Measurements from ENCODE around the gene FOXP1.

Gene FOXP1

DNA sequence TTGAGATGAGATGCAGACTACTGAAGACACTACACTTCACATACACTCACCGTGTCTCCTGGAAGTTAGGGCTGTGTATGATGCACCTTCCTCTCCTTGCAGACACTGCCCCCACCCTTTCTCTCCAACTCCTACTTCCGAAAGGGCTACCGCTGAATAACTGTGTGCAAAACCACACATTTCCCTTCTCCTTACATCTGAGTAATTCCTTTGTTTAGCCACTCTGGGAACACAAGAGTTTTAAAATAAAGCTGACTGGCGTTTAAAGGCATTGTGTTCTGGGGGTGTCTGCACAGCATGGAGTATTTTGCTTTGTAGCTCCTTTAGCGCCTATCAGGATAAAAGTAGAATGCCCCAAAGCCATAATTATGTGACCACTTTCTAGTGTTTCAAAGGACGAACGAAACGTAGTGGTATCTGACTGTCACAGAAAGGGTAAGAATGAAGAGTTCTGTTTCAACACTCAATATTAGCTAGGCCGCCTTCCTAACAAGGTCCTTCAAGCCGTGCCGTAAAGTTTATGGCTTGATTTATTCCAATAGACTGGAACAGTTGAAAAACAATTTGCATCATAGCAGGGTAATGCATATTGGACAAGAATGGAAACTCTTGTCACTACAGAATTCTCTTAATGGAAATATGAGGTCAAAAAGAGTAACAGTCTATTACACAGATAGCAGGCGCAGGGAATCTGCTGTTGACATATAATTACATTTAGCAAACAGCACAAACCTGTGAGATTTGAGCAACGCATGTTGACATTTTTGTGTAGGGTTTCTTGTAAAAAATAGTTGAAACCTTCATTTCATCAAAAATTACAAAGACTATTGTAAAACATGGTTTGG, 619.9 kb downstream of the FOXP1 start:
- TF ChIP-seq JUND (IDR thresholded peaks at IDR 0.05; ENCODE audit: low read depth), result no peak
- in situ Hi-C loops (cut with HindIII; ENCODE audit: low pct_unique_long_range_greater_than_20kb, low sequenced_read_pairs), result no loop called here
- no peak for DNase-seq (ENCODE audit: low read depth in 1 of 2, low spot score in 1 of 2)

DNA sequence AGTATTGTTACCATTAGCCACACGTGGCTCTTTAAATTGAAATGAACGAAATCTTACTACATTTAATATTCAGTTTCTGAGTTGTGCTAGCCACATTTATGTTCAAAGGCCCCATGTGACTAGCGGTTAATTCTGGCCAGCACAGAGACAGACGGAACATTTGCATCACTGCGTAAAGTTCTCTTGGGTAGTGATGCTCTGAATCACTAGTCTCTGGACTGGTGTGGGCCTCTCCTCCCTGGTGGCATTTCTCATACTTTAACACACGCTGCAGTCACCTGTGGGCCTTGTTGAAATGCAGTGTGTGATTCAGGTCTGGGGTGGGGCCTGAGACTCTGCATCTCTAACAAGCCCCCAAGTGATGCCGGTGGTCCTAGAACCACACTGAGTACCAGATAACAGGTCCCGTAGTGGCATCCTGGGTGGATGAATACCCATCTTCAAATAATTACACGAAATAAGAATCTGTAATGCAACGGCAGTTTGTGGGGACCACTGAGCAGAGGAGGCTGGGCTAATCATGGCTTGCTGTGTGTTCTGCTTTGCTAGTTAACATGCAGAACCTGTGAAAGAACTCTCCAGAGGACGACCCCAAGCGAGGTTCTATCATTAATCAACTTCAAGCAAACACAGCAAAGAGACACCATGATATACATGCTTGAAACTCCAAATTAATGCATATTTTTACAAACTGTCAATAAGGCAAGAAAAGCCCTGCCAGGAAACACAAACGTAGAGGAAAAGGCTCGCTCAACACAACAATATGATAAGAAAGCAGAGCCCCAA, 623.8 kb downstream of the FOXP1 start:
- no peak for TF ChIP-seq JUND (IDR thresholded peaks at IDR 0.05; ENCODE audit: low read depth)
- in situ Hi-C loops (cut with HindIII; ENCODE audit: low pct_unique_long_range_greater_than_20kb, low sequenced_read_pairs), result no loop called here
- no peak for DNase-seq (ENCODE audit: low read depth in 1 of 2, low spot score in 1 of 2)

DNA sequence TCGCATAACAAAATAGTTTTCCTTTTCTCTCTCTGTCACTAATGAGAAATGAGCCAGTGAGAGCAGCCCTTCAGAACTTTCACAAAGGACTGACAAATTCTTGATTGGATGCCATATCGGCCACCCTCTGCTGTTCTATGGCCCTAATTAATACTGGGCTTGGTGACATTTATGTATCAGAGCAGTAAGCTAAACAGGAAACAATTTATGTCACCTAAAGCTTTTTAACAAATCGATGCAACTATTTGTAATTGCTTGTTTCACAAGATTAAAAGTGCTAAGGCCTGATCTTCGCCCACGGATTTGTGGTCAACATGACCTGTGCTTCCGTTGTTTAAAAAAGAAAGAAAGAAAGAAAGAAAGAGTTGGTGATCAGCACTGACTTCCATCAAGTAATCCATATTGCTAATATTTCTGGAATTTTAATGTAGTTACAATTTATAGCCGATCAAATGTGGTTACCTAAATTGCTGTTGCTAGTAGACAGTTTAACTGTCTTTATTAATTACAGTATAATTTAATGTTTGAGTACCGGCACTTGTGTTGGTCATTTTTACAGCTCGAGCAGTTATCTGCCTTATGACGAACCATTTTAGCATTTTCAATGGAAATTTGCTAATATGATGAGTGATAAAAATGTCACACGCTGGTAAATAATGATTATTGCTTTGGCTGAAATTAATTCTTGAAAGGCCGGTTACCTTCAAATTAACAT, 631.3 kb downstream of the FOXP1 start:
- TF ChIP-seq JUND (IDR thresholded peaks at IDR 0.05; ENCODE audit: low read depth), result no peak
- DNase-seq (ENCODE audit: low read depth in 1 of 2, low spot score in 1 of 2), result no peak
- in situ Hi-C loops (cut with HindIII; ENCODE audit: low pct_unique_long_range_greater_than_20kb, low sequenced_read_pairs), result no loop called here

DNA sequence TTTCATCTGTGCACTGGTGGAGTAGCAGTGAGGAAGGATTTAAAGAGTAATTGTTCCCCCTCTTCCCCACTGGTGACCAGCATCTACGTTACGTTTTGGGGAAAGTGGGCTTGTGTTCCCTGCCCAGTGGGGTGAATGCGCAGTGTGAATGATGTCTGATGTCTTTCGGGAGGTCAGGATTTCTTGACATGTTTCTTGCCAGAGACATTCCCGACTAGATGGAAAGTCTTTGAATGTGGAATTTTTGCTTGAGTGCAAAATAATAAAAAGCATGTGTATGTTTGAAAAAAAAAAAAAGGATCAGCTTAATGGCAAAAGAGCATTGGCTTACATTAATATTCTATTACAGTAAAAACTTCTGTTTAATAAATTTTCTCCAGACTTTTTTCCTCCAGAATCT, 632.2 kb downstream of the FOXP1 start:
- no peak for DNase-seq (ENCODE audit: low read depth in 1 of 2, low spot score in 1 of 2)
- in situ Hi-C loops (cut with HindIII; ENCODE audit: low pct_unique_long_range_greater_than_20kb, low sequenced_read_pairs), result no loop called here
- TF ChIP-seq JUND (IDR thresholded peaks at IDR 0.05; ENCODE audit: low read depth), result no peak

DNA sequence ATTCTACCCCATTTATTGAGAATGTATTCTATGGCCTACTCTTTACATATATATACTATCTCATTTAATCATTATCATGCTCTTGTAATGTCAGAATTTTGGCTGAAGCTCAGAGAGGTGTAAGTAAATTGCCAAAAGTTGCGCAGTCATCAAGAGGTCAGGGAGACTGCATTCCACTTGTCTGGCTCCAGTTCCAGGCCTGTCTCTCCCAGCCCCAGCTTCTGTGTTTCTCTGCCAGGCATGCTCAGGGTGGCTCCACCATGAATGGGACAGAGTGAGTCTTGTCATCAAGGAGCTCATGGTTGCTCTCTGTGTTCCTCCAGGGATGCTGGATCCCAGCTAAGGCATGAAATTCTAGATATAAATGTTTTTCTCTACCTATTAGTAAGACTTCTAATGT, 635.9 kb downstream of the FOXP1 start:
- in situ Hi-C loops (cut with HindIII; ENCODE audit: low pct_unique_long_range_greater_than_20kb, low sequenced_read_pairs), result no loop called here
- DNase-seq (ENCODE audit: low read depth in 1 of 2, low spot score in 1 of 2), result no peak
- TF ChIP-seq JUND (IDR thresholded peaks at IDR 0.05; ENCODE audit: low read depth), result no peak

DNA sequence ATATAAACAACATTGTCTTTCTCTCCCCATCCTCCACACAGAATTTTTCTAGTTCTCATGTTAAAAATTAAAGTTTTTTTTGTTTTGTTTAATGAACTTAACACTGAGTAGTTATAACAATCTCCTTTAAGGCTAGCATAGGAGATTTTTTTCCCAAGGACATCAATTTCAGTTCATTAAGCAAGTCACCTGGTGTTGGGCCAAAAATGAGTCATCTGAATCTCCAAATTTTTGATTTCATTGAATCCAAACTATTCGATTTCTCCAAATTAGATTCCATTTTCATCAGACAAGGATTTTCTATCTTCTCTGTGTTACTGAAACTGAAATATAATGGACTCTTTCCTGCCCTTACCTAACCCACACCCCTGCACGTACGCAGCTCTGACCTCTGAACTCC, 639.6 kb downstream of the FOXP1 start:
- no peak for TF ChIP-seq JUND (IDR thresholded peaks at IDR 0.05; ENCODE audit: low read depth)
- in situ Hi-C loops (cut with HindIII; ENCODE audit: low pct_unique_long_range_greater_than_20kb, low sequenced_read_pairs), result no loop called here
- no peak for DNase-seq (ENCODE audit: low read depth in 1 of 2, low spot score in 1 of 2)

DNA sequence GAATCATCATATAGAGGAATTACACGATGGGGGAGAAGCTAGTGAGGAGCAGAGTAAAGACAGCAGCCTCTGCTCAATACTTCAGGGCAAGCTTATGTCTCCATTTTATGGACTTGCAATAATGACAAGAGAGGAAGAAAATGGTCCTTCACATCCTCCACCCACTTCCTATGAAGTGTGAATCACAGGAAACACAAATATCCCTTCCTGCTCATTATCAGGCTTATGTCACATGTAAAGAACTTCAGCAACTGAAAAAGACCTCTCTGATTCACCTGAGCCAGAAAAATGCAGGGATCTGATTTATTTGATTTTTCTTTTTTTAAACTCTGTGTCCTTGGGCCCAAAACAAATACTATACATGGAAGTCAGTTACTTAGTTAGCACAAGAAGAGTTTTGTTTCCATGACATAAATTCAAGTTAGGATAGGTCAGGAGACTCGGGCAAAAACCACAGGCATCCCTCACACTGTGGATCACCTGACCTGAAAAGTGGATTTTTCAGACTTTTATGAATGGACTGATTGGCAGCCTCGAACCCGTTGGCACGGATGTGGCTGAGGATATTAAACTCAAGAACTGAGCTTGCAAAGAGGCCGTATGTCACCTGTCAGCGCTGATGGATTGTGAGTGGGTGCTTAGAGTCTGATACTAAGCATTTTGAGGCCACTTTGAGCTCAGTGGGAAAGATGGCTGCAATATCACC, 650.3 kb downstream of the FOXP1 start:
- in situ Hi-C loops (cut with HindIII; ENCODE audit: low pct_unique_long_range_greater_than_20kb, low sequenced_read_pairs), result no loop called here
- no peak for TF ChIP-seq JUND (IDR thresholded peaks at IDR 0.05; ENCODE audit: low read depth)
- no peak for DNase-seq (ENCODE audit: low read depth in 1 of 2, low spot score in 1 of 2)

DNA sequence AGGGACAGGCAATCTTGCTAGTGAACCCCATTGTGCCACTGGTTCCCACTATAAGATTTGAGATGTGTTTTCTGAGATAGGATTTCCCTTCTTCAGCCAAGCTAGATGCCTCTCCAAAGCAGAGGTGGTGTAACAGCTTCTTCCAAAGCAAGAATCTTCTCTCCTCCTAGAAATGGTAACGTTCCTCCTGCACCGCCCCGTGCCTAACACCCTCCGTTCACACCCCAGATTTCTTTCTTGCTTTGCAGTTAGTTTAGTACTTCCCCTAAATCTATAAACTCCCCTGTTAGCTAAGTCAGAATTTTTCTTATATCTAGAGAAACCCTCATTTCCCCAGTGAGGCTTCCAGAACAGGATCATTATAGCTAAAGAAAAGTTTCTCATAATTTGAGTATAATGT, 653.5 kb downstream of the FOXP1 start:
- no peak for TF ChIP-seq JUND (IDR thresholded peaks at IDR 0.05; ENCODE audit: low read depth)
- in situ Hi-C loops (cut with HindIII; ENCODE audit: low pct_unique_long_range_greater_than_20kb, low sequenced_read_pairs), result no loop called here
- DNase-seq (ENCODE audit: low read depth in 1 of 2, low spot score in 1 of 2), result no peak

DNA sequence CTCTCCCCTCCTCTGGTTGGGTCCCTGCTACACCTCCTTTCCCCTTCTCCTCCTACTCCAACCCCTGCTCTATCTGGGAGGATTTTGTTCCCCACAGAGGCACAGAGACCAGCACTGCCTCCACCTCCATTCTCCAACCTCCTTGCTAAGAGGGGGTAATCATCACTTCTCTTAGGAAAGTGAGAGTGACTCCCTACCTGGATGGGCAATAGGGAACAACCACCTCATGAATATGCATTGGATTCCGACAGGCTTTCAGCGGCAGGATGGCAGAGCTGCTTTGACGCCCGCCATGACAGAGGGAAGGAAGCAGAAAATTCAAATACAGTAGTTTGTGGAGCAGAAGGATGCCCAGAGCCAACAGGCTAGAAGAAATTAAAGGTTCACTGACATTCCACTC, 656.3 kb downstream of the FOXP1 start:
- no peak for TF ChIP-seq JUND (IDR thresholded peaks at IDR 0.05; ENCODE audit: low read depth)
- DNase-seq (ENCODE audit: low read depth in 1 of 2, low spot score in 1 of 2), result no peak
- in situ Hi-C loops (cut with HindIII; ENCODE audit: low pct_unique_long_range_greater_than_20kb, low sequenced_read_pairs), result no loop called here

DNA sequence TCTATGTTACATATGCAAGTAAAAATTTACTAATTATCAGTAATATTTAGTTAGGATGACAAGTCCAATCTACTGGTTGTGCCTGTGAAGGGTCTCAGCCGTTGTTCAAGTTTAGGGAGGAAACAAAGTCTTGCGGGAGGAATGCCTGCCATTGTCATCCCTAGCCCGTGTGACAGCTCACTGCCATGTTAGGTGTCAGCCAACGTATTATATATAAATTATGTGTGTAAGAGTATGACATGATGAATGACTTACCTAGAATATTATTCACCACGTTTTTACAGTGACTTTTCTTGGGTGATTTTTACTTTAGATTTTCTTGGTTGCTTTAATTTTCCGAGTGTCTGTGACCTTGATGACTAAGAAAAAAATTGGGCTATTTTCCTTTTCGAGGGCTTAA, 656.7 kb downstream of the FOXP1 start:
- in situ Hi-C loops (cut with HindIII; ENCODE audit: low pct_unique_long_range_greater_than_20kb, low sequenced_read_pairs), result no loop called here
- DNase-seq (ENCODE audit: low read depth in 1 of 2, low spot score in 1 of 2), result no peak
- no peak for TF ChIP-seq JUND (IDR thresholded peaks at IDR 0.05; ENCODE audit: low read depth)

DNA sequence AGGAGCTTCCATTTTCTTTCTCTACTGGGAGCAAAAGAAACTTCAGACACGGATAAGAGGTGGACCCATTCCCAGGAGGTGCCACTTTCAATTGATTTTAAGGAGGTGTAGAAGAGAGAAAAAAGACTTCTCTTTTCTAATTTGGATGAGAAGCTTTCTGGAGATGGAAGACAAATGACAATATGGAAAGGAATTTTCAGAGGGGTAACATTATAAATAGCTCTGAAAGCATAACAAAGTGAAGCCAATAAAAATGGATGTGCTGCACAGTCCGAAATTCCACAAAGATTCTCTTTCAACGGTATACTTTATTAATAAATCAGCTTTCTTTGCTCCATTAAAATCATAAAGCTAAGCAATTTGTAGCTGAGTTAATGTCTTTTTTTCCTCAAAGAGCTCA, 663.9 kb downstream of the FOXP1 start:
- in situ Hi-C loops (cut with HindIII; ENCODE audit: low pct_unique_long_range_greater_than_20kb, low sequenced_read_pairs), result no loop called here
- no peak for TF ChIP-seq JUND (IDR thresholded peaks at IDR 0.05; ENCODE audit: low read depth)
- DNase-seq (ENCODE audit: low read depth in 1 of 2, low spot score in 1 of 2), result no peak

DNA sequence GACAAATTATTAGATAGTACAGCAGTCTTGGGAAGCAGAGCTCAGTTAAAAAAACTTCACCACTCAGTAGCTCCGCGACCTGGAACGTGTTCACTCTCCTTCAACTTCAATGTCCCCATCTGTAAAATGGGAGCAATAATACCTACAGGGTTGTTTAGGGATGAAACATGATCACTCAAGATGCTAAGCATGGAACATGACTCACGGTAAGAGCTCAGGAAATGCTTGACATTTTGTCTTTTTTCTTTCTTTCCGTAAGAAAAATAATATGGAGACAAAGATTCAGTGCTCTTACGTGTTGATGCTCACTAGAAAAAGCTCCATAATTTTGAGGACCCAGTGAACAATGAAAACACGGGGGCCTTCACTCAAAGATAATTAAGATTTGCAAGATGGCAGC, 664.4 kb downstream of the FOXP1 start:
- TF ChIP-seq JUND (IDR thresholded peaks at IDR 0.05; ENCODE audit: low read depth), result no peak
- in situ Hi-C loops (cut with HindIII; ENCODE audit: low pct_unique_long_range_greater_than_20kb, low sequenced_read_pairs), result no loop called here
- DNase-seq (ENCODE audit: low read depth in 1 of 2, low spot score in 1 of 2), result no peak
